Frontal cortex (tissue), 4 donors: ENCODE data around the gene SLC23A2. TPM values are rescaled to one million over a fixed set of nuclear protein-coding genes. Genes with fewer than 3 reads are reported as not detected.

Experiments
- DNase-seq, 2 donors: peaks; one replicate each; pipeline ENCODE4 v3.0.0; 2012; ENCODE audit warnings: low spot score in 2 of 2
- FAIRE-seq: peaks from 2 replicates; lab custom pipeline; 2012; peaks lifted over from hg19 to GRCh38; lab: Jason Lieb, UNC
- total RNA-seq: library from RNA; depleted of rRNA; stranded (reverse); fragments of >200 nt; gene quantifications from one replicate; pipeline ENCODE4 v1.2.3, GENCODE V29; 2014
- donor health status: control.
- donor health status: control.
- donor health status: control.

The SLC23A2 gene
- total RNA-seq, 1 donor from 2014 or later: 41.6 TPM

DNA sequence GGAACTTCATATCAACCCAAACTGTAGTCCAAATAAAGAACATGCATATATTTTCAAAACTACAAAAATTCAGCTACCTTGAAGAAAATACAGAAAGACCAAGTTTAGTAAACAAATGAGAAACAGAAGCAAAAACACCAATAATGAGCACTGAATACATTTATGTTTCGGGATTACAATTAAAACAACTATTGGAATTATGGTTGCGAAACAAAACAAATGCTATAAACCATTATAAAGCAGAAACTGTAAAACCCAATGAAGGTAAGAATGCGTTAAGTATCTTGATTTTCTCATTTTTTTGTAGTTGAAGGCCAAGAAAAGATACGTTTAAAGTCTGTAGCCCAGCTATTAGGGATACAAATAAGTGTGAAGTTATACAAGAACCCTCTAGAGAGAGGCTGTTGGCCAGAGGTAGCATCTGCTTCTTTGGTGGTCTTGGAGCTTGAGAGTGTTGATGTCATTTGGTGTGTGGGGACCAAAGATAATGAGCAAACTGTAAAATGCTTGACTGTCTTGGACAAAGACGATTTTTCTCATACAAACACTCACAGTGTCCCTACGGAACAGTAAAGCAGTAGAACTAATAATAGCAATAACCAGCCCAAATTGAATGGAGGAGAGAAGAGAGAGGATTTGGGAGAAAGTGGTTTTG, 168.1 kb downstream of the SLC23A2 start:
- no peak for FAIRE-seq

DNA sequence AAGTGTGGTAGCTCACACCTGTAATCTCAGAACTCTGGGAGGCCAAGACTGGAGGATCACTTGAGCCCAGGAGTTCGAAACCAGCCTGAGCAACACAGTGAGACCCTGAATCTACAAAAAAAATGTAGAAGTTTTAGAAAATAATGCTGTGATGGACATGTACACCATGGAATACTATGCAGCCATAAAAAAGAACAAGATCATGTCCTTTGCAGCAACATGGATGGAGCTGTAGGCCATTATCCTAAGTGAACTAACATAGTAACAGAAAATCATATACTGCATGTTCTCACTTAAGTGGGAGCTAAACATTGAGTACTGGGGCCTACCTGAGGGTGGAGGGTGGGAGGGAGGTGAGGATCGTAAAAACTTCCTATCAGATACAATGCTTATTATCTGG, 168.8 kb downstream of the SLC23A2 start:
- DNase-seq: no peak
- no peak for FAIRE-seq

More for the DNA sequence above, 168.1 kb downstream of the SLC23A2 start:
- no peak for DNase-seq

DNA sequence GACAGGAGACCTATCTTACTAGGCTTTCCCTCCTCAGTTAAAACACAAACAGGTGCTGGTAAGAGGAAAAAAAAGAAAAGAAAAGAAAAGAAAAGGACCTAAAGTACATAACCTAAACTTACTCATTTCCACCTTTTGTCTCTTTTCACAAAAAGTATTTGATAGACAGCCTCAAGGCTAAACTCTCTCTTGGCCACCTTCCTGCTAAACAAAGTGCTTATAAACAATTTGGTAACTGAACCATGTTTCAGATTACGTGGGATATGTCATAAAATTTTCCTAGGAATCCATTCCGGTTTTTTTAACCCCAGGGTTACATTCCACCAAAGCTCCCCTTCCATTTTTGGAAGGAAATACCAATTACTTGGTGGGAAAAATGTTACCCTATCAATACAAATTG, 170.6 kb downstream of the SLC23A2 start:
- DNase-seq (no peak), FAIRE-seq (no peak)

DNA sequence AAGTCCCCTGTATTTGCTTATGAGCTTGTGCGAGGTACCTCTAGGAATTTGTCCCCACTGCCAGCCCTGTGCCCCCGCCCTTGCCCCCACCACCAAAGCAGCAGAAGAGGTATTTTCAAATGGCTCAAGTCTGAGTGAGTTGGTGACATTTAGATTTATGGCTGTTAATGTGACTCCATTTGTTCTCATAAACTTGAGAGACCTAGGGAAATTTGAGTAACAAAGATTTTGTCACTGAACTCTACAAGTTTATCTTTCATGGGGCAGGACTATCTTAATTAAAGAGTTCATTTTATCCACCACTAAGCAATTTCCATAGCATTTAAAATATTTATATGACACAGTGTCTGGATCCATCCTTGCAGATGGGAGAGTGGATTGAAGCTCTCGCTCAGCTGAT, 171.1 kb downstream of the SLC23A2 start:
- DNase-seq (no peak), FAIRE-seq (no peak)

DNA sequence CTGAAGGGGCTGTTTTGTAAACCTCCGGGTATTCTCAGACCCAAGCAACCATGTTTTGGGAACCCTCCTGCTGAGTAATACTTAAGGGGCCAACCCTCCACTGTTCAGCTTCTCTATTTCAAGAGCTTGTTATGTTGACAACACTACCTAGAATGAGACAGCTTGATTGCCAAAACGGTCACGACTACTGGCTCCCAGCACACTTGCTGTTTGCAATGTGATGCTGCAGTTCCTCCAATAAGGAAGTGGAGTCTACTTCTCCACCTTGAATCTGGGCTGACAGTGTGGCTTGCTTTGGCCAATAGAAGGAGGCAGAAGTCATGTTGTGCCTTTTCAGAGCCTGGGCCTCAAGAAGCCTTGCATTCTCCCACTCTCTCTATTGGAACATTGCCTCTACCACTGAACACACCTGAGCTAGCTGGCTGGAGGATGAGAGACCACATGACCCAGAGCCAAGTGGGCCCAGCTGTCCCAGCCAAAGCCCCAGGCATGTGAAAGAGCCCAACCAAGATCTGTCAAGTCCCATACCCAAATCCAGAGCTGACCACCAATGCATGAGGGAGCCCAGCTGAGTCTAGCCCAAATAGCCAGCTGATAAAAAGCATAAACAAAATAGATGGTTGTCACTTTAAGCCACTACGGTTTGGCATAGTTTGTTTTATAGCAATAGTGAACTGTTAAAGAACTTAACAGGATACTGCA, 171.6 kb downstream of the SLC23A2 start:
- FAIRE-seq (no peak), DNase-seq (no peak)

DNA sequence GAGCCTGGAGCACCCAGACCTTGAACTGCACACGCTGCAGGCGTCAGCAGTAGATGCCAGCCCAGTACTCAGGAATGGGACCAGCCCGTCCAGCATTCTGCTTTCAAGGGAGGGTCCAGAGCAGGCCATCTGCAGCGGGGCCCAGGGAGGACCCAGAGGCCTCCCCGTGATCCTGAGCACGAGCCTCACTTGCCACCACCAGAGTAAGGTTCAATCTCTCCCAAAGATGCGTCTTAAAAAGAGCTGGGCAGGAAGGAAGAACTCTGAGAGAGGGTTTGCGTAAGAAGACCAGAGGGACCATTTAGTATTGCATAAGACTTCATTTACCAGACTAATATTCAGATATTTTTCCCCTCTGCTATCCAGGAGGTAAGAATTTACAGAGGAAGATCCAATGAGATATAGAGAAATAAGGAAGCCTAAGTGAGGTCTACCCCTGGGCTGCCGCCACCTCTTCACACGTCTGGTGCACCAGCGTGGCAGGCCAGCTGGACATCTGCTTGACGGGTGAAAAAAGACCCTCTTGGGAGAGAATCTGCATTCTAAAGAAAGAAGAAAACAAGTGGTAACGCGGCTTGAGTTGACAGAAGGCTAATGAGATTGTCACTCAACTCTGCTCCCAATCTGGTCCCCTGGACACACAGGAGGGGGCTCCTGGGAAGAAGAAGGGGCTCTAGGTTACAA, 172.3 kb downstream of the SLC23A2 start:
- DNase-seq (no peak), FAIRE-seq (no peak)

DNA sequence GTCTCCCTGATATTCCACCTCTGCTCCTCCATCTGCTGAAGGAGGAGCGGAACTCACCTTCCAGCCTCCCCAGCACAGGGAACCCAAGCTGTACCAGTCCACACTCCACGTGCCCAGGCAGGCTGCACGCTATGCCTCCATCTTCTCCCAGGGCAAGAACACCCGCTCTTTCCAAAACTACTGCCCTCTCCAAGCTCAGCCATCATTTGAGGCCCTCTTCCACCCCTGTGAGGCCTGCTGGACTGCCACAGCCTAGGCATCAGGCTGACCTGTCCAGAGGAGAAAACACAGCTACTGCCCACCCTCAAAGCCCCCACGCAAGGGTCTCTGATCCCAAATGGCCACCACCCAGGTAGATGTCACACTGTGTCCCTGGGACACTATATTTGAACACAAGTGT, 179.7 kb downstream of the SLC23A2 start:
- FAIRE-seq (no peak), DNase-seq (no peak)

DNA sequence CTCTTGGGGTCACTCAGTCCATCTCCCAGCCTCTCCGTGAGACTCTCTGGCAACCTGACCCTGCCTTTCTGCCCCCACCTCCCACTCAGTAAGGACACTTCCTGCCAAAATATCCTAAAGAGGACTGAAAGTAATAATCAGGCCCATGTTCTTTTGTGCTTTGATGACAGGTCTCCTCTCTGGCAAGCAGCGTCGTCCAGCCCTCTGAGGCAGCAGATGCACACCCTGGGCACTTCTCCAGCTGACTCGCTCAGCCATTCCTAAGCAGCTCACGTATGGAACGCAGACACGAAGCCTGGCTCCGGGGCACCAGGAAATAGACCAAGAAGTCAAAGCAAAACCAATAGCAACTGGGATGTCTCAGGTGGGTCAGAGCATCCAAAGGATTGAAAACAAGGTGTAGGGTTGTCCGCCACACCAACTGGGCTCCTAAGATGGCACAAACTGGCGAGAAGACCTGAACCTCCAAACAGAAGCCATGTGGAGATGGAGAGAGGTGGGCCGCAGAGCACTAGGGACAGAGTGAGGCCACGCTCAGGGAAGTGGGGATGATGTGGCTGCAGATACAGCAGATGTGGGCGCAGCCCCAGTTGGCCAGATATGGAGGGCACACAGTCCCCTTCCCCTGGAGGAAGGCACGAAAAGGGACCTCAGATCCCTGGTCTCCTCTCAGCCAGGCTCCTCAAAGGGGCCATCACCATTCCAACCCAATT, 180.3 kb downstream of the SLC23A2 start:
- DNase-seq (peak; percentile 45 to 59), FAIRE-seq (no peak)

DNA sequence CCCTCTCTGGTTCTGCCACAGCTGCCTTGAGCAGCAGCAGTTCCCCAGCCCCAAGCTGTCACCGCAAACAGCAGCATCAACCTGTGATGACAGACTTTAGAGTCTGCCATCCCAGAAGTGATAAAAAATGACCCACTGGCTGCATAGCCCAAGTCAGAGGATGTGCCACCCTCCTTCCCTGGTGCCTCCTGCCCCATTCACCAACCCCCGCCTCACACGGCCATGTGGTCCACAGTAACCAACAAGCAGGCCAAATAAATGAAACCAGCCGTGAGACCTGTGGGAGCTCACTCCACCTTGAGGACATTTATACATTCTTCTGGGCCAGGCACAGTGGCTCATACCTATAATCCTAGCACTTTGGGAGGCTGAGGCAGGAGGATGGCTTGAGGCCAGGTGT, 181.4 kb downstream of the SLC23A2 start:
- DNase-seq (no peak), FAIRE-seq (no peak)

DNA sequence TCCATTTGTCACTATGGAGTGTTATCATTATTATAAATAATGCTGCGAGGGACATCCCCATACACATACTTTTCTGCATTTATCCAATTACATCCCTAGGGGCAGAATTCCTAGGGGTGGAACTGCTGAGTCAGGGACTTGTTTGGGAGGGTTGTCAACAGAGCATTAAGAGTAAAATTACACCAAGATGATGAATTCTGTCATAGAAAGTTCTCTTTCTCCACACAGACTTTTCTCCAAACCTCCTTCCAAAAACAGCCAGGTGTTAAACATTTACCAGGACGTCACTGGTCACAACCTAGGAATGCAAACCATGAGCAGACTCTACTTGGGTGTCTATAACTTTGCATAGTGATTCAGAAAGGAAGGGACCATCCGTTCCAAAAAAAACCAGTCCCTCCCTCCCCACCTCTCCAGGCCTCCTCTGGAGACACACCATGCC, 184.1 kb downstream of the SLC23A2 start:
- FAIRE-seq (no peak), DNase-seq (no peak)

DNA sequence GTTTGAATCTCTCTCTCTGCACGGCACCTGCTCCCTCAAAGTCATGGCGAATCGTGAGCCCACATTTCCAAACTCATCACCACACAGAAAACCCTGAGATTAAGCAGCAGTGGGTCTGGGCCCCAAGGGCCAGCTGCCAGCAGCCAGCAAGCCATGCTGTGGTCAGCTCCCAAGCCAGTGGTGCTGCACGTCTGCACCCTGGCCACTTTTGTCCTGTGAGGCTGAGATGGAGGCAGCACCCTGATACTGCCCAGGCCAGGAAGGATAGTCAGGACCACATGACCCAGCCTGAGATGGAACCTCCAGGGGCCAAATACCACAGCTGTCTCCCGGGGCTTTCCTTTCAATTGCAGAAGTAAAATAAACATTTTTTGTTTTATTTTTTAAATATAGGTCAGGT, 185.7 kb downstream of the SLC23A2 start:
- DNase-seq (no peak), FAIRE-seq (no peak)

DNA sequence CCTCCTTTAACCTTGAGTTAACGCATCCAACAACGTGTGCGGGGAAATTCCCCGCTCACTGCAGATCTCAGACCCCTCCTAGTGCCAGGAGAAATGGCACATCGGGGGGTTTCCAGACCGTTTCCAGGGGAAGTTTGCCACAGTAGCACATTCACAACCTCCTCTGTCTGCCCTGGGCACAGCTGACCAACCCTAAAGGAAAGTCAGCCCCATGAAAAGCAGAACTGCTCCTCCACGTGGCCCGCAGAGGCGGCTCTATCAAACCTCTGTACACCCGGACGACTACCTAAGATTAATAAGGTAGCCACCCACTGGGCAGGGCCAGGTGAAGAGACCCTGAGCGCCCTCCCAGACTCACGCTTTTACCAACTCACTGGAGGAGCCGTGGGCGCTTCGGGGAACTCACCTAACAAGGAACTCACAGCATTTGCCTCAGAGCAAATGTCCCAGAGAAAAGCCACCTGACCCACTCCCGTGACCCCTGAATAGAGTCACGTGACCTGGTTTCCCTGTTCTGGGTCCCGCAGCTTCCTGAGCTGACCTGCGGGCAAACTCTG, 186.5 kb downstream of the SLC23A2 start:
- FAIRE-seq (no peak), DNase-seq (no peak)

DNA sequence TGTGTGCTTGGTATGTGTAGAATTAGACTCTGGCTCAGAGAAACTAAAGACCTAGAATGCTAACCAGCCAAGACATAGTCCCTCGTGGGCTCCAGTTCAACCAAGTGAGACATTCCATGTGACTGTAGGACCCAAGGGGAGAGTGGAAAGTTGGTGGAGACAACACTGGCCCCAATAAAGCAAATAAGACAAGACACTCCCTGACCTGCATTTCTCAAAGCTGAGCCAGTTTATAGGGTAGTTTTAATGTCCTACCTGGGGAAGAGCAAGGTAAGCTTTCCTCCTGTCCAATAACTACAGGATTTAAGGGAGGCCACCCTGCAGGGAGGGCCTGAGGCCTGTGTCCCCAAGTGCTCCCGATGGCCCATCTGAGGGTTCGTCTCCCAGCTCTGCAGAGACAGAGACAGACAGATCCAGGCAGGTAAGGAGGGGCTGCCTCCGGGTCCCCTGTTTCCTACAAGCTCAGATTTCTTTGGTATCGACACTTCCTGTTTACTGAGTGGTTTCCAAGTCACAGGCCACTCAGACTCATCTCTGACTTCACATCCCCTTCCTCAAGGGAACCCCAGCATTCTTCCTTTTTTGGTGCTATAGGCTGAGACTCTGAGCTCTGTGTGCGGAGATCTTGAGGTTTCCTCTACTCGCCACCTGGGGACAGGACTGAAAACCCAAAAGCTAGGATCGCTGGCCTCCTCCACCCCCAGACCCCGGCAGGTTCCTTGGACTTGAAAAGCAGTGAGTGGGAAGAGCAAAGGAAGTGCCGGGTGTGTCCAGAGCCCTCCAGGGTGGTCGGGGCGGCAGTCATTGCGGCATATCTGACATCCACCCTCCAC, 187.2 kb downstream of the SLC23A2 start:
- FAIRE-seq: no peak
- no peak for DNase-seq

DNA sequence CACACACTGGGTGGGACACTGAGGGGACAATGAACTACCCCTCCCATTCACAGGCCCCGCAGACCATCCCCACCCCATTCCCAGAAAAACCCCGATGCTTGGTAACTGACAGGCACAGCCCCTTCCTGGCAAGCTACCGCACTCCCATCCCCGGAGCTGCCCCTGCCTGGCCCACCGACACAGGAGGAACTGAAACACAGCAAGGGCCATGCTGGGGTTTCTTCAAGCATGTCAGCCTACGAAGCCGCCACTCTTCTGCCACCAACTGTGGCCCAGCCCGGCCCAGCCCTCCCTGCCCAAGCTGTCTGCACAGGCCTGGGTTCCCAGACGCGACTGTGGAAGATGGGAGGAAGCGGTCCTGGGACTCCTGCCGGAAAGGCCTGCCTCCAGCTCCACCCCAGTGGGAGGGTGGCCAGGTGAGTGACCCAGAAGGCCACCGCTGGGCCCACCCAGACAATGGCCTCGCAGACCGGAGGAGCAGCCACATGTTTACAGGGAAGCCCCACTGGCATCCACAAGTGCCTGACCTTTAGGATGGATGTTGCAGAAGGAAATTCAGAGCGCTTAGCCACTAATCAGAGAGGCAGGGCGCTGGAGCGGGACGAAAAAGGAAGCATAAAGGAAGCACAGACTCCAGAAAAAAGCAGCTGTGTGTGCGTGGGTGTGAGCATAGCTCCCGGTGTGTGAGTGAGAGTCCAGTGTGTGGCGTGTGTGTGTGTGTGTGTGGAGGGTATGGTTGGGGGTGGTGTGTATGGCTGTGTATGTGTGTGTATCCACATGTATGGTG, 188.0 kb downstream of the SLC23A2 start:
- DNase-seq (peak in 1 of 2 donors; percentile 44), FAIRE-seq (no peak)

DNA sequence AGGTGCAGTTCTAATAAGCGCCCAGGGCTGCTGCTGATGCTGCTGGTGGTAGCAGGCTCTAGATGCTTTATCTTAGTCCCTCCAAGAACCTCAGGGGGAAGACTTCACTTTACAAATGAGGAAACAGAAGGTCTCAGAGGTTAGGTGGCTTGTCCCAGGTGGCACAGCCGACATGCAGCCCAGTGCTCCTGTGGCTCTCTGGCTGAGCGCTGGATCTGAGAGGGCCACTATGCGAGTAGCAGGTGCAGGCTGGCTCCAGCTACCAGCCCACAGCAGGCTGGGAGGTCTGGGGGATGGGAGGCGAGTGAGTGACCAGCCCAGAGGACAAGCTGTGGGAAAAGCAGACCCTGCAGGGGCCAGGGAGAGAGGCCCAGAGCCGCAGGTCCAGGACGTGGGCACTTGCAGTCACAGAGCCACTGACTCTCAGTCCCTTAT, 188.7 kb downstream of the SLC23A2 start:
- no peak for FAIRE-seq

DNA sequence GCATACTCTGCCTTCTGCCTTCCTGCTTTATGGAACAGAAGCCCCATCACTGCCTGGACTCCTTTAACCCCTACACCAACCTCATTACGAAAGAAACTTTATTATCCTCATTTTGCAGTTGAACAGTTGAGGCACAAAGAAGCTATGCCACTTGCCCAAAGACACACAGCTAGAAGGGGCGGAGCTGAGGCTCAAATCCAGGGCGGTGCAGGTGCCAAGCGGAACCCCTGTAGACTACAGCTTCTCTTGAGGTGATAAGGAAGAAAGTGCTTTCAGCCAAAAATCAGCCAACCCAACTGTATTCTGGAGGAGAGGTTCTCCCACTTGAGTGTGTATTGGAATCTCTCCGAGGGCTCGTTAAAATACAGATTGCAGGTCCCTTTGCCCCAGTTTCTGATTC, 189.1 kb downstream of the SLC23A2 start:
- no peak for DNase-seq
- FAIRE-seq: no peak

More for the DNA sequence above, 188.7 kb downstream of the SLC23A2 start:
- DNase-seq: no peak

DNA sequence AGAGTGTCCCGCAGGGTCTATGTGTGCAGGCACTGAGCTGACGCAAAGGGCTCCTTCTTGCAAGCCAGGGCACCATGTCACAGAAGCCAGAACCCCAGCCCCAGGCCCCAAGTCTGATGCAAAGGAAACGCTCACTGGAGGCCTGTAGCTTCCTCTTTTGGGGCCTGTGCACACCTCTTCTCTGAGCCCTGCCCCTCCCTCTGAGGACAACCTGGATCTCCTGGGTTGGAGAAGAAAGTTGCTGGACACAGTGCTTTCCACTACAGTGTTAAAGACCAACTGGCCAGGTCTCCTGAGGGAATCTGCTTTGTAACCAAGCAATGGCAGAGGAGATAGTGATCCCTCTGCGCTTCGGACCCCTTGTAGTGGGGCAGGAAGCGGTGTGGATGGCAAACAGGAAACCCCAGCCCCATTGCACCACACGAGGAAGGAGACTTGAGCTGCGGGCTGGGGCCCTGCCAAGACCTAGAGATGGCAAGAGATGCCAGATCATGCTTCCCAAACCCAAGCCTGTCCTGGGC, 189.6 kb downstream of the SLC23A2 start:
- FAIRE-seq (no peak), DNase-seq (no peak)

DNA sequence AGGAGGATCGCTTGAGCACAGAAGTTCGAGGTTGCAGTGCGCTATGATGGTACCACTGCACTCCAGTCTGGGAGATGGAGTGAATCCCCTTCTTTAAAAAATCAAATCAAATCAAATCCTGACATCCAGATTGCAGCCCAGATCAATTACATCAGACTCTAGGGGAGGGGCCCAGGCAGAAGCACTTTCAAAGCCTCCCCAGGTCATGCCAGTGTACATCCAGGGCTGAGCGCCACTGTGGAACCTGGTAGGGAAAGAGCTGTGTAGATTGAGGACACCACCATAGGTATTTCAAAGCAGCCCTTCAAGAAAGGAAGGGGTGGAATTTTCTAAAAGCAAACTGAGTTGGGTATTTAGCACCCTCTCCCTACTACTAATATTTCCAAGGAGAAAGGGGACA, 190.1 kb downstream of the SLC23A2 start:
- FAIRE-seq (no peak), DNase-seq (no peak)
